Astrocyte (in vitro differentiated cells and primary cell): ENCODE data around the gene NT5C3B.

Experiments used
- EZH2 ChIP-seq: IDR thresholded peaks from 2 replicates; pipeline ENCODE4 v1.6.1; 2012; ENCODE audit warnings: mild to moderate bottlenecking, low read length, inconsistent platforms; ENCODE audit not compliant: insufficient read depth
- TF ChIP-seq, protein P1 (sequence below): IDR thresholded peaks from 2 replicates; pipeline ENCODE4 v1.5.1; 2011; ENCODE audit warnings: low read depth, mild to moderate bottlenecking, inconsistent platforms, low read length, moderate library complexity; ENCODE audit not compliant: insufficient read depth

DNA sequence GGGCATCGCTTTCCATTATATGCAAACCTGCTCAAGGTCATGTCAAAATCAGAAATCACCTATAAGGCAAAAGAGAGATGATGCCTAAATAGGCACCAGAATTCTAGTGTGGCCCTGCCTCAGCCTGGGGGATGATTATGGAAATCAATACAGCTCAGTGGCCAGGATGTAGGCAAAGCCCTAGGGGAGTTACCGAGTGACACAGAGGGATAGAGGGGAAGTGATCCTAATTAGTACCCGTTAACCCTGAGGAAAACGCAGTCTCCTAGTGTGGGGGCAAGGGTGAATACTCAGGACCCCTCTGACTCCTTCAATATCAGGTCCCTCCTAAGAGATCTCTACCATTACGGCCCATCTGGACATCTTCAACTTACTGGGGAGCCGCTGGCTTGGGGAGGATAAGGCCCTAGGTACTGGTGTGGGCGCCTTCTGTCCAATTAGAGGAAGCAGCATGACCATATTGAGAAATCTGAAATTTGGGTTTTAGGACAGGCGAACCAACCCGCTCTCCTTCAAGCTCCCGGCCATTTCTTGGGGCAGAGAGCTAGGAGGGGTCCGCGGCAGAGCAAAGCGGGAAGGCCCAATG, 725 bp downstream of the NT5C3B start:
- TF ChIP-seq, protein P1, sequence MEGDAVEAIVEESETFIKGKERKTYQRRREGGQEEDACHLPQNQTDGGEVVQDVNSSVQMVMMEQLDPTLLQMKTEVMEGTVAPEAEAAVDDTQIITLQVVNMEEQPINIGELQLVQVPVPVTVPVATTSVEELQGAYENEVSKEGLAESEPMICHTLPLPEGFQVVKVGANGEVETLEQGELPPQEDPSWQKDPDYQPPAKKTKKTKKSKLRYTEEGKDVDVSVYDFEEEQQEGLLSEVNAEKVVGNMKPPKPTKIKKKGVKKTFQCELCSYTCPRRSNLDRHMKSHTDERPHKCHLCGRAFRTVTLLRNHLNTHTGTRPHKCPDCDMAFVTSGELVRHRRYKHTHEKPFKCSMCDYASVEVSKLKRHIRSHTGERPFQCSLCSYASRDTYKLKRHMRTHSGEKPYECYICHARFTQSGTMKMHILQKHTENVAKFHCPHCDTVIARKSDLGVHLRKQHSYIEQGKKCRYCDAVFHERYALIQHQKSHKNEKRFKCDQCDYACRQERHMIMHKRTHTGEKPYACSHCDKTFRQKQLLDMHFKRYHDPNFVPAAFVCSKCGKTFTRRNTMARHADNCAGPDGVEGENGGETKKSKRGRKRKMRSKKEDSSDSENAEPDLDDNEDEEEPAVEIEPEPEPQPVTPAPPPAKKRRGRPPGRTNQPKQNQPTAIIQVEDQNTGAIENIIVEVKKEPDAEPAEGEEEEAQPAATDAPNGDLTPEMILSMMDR: no peak
- no peak for TF ChIP-seq EZH2
